HCT116 (cell line): ENCODE data around the gene HRH2. TPM values are rescaled to one million over a fixed set of nuclear protein-coding genes. Genes with fewer than 3 reads are reported as not detected.

Experiments
- ATAC-seq: fragments of 200-7000 bp; cut with Tn5 transposase; 2 replicates; pipeline ENCODE4 v1.9.1; 2020; ENCODE audit warnings: mild to moderate bottlenecking, moderate library complexity
- BruUV-seq: library from RNA; stranded (reverse); fragments of 400-500 nt; replicated peaks from 2 replicates; lab custom pipeline; 2021; lab: Mats Ljungman, UMichigan
- CTCF ChIA-PET: fragments of 300-600 bp; sonication (Branson Sonifier 250); formaldehyde crosslinking; loops from one replicate; lab custom pipeline; 2021; ENCODE audit warnings: antibody characterized with exemption; lab: Charles Lee
- POLR2A ChIA-PET: fragments of 300-600, 350-600 bp; sonication (Branson Sonifier 250); formaldehyde crosslinking; loops from one replicate; lab custom pipeline; 2021; ENCODE audit warnings: antibody characterized with exemption; lab: Charles Lee
- RAD21 ChIA-PET, 2 experiments: fragments of 300-600 bp; sonication (Branson Sonifier 250); formaldehyde crosslinking; loops; one replicate each; lab custom pipeline; 2023; ENCODE audit warnings: low total read pairs in 2 of 2; ENCODE audit not compliant: uncharacterized antibody in 2 of 2, unreplicated experiment in 2 of 2, low non-redundant PET in 1 of 2; lab: Charles Lee
- DNase-seq: peaks from one replicate; pipeline ENCODE4 v3.0.0-alpha.2; 2010; ENCODE audit warnings: low read depth, low spot score
- H2AFZ ChIP-seq: fragments of 200-600 bp; shearing (Covaris generic), sonication (generic); 2 replicates; pipeline ENCODE4 v1.6.1; 2017; ENCODE audit warnings: low read depth, mixed run types, mixed read lengths, antibody characterized with exemption, low read length; ENCODE audit not compliant: poor library complexity, severe bottlenecking
- H3K27ac ChIP-seq: 2 replicates; pipeline ENCODE4 v1.5.1; 2012; ENCODE audit warnings: low read depth, low read length
- H3K27me3 ChIP-seq: fragments of 200-600 bp; sonication (generic); 2 replicates; pipeline ENCODE4 v1.6.1; 2016; ENCODE audit warnings: mixed run types, low read length, mixed read lengths; ENCODE audit not compliant: insufficient read depth
- H3K36me3 ChIP-seq, 2 experiments: fragments of 200-500 bp in 1 of 2; fragments of 200-600 bp in 1 of 2; sonication (Bioruptor generic) in 1 of 2; sonication (generic) in 1 of 2; 2 replicates each; pipeline versions ENCODE4 v1.5.1 to v1.6.1; 2014 to 2016; ENCODE audit warnings: low read length in 2 of 2, inconsistent platforms in 1 of 2, mixed read lengths in 1 of 2, mixed run types in 1 of 2; ENCODE audit not compliant: insufficient read depth in 2 of 2, control insufficient read depth in 1 of 2
- H3K4me1 ChIP-seq, 2 experiments: fragments of 200-600 bp in 1 of 2; sonication (generic) in 1 of 2; 2 replicates each; pipeline versions ENCODE4 v1.5.1 to v1.6.1; 2012 to 2017; ENCODE audit warnings: low read length in 2 of 2, inconsistent platforms in 1 of 2, mild to moderate bottlenecking in 1 of 2, mixed read lengths in 1 of 2, mixed run types in 1 of 2, moderate library complexity in 1 of 2; ENCODE audit not compliant: insufficient read depth in 2 of 2, control insufficient read depth in 1 of 2
- H3K4me2 ChIP-seq: fragments of 200-600 bp; sonication (generic); 2 replicates; pipeline ENCODE4 v1.6.1; 2017; ENCODE audit warnings: mixed run types, low read length, mixed read lengths
- H3K4me3 ChIP-seq, 2 experiments: fragments of 200-600 bp in 1 of 2; sonication (generic) in 1 of 2; replicated peaks in 1 of 2; 2 replicates each; pipeline ENCODE4 v1.5.1; 2011 to 2016; ENCODE audit warnings: low read length in 2 of 2, control low read depth in 1 of 2, low read depth in 1 of 2, mild to moderate bottlenecking in 1 of 2, mixed read lengths in 1 of 2, mixed run types in 1 of 2
- H3K79me2 ChIP-seq: fragments of 200-600 bp; sonication (generic); 2 replicates; pipeline ENCODE4 v1.6.1; 2017; ENCODE audit warnings: mild to moderate bottlenecking, mixed run types, low read length, moderate library complexity, mixed read lengths; ENCODE audit not compliant: insufficient read depth
- H3K9ac ChIP-seq: fragments of 200-600 bp; sonication (generic); 2 replicates; pipeline ENCODE4 v1.6.1; 2016; ENCODE audit warnings: low read length, mixed read lengths
- H3K9me2 ChIP-seq: fragments of 200-600 bp; sonication (generic), shearing (Covaris generic); 2 replicates; pipeline ENCODE4 v1.6.1; 2017; ENCODE audit warnings: mixed run types, mild to moderate bottlenecking, moderate library complexity; ENCODE audit not compliant: insufficient read depth
- H3K9me3 ChIP-seq, 2 experiments: fragments of 200-500 bp in 1 of 2; fragments of 200-600 bp in 1 of 2; sonication (Bioruptor generic) in 1 of 2; sonication (generic) in 1 of 2; 2 replicates each; pipeline ENCODE4 v1.6.1; 2014 to 2017; ENCODE audit warnings: low read length in 2 of 2, mixed read lengths in 2 of 2, inconsistent platforms in 1 of 2, low read depth in 1 of 2, mild to moderate bottlenecking in 1 of 2, mixed run types in 1 of 2, moderate library complexity in 1 of 2; ENCODE audit not compliant: control insufficient read depth in 1 of 2, insufficient read depth in 1 of 2
- H4K20me1 ChIP-seq: fragments of 200-600 bp; sonication (generic), shearing (Covaris generic); 2 replicates; pipeline ENCODE4 v1.6.1; 2017; ENCODE audit warnings: mixed run types, mild to moderate bottlenecking, moderate library complexity; ENCODE audit not compliant: insufficient read depth
- CBX3 ChIP-seq: IDR thresholded peaks from 2 replicates; pipeline ENCODE4 v1.6.1; 2012; ENCODE audit warnings: low read depth
- CEBPB ChIP-seq: IDR thresholded peaks from 2 replicates; pipeline ENCODE4 v1.6.1; 2012; ENCODE audit warnings: low read depth
- EGR1 ChIP-seq: IDR thresholded peaks from 2 replicates; pipeline ENCODE4 v1.6.1; 2012; ENCODE audit warnings: low read depth
- ELF1 ChIP-seq: IDR thresholded peaks from 2 replicates; pipeline ENCODE4 v1.6.1; 2012; ENCODE audit warnings: low read depth, borderline replicate concordance
- EZH2 ChIP-seq: fragments of 200-600 bp; sonication (generic); IDR thresholded peaks from 2 replicates; pipeline ENCODE4 v1.6.1; 2017; ENCODE audit warnings: antibody characterized with exemption, mixed run types
- FOSL1 ChIP-seq: IDR thresholded peaks from 2 replicates; pipeline ENCODE4 v1.6.1; 2012; ENCODE audit warnings: low read depth
- POLR2A ChIP-seq: IDR thresholded peaks from 2 replicates; pipeline ENCODE4 v1.7.0; 2011; ENCODE audit warnings: borderline replicate concordance; ENCODE audit not compliant: insufficient read depth, insufficient read length; ENCODE audit errors: extremely low read depth
- RAD21 ChIP-seq: IDR thresholded peaks from 2 replicates; pipeline ENCODE4 v1.6.1; 2012; ENCODE audit warnings: low read depth, mild to moderate bottlenecking
- SIN3A ChIP-seq: IDR thresholded peaks from 2 replicates; pipeline ENCODE4 v1.6.1; 2012; ENCODE audit warnings: low read depth
- SP1 ChIP-seq: IDR thresholded peaks from 2 replicates; pipeline ENCODE4 v1.6.1; 2012; ENCODE audit warnings: low read depth
- SRF ChIP-seq: IDR thresholded peaks from 2 replicates; pipeline ENCODE4 v1.6.1; 2012; ENCODE audit warnings: low read depth
- YY1 ChIP-seq: IDR thresholded peaks from 2 replicates; pipeline ENCODE4 v1.6.1; 2011; ENCODE audit warnings: low read length, low read depth, moderate library complexity, mild to moderate bottlenecking; ENCODE audit not compliant: insufficient replicate concordance; ENCODE audit errors: extremely low read depth
- ZFX ChIP-seq: fragments of 450-650 bp; IDR thresholded peaks from 2 replicates; pipeline ENCODE4 v1.6.1; 2017
- ZNF274 ChIP-seq: fragments of 200-500 bp; sonication (Bioruptor generic); IDR thresholded peaks from 2 replicates; pipeline ENCODE4 v1.6.1; 2014; ENCODE audit warnings: mild to moderate bottlenecking, low read depth, low read length, inconsistent platforms
- intact Hi-C: fragments of 100-400 bp; cut with micrococcal nuclease; formaldehyde crosslinking; loops from 2 replicates; pipeline ENCODE4 v1.10.0; 2022
- total RNA-seq: library from RNA; stranded (reverse); gene quantifications from one replicate; pipeline ENCODE4 v1.2.1, GENCODE V29; 2021; ENCODE audit not compliant: unreplicated experiment
- TF ChIP-seq, protein P1 (sequence below), 3 experiments: fragments of 200-600 bp in 1 of 3; sonication (generic) in 1 of 3; IDR thresholded peaks in 2 of 3; conservative IDR thresholded peaks in 1 of 3; 2 replicates each; pipeline ENCODE4 v1.5.1; 2012 to 2017; ENCODE audit warnings: low read depth in 2 of 3, low read length in 2 of 3, antibody characterized with exemption in 1 of 3, borderline replicate concordance in 1 of 3, control low read depth in 1 of 3, mild to moderate bottlenecking in 1 of 3, mixed read lengths in 1 of 3, mixed run types in 1 of 3, moderate library complexity in 1 of 3; ENCODE audit not compliant: insufficient read depth in 1 of 3
- TF ChIP-seq, protein P2 (sequence below): IDR thresholded peaks from 2 replicates; pipeline ENCODE4 v1.6.1; 2011; ENCODE audit warnings: mild to moderate bottlenecking, low read length, moderate library complexity; ENCODE audit not compliant: insufficient replicate concordance; ENCODE audit errors: extremely low read depth
- TF ChIP-seq, protein P3 (sequence below): IDR thresholded peaks from 2 replicates; pipeline ENCODE4 v1.6.1; 2012

The HRH2 gene
- total RNA-seq, 1 experiment from 2014 or later: 0.12 TPM

DNA sequence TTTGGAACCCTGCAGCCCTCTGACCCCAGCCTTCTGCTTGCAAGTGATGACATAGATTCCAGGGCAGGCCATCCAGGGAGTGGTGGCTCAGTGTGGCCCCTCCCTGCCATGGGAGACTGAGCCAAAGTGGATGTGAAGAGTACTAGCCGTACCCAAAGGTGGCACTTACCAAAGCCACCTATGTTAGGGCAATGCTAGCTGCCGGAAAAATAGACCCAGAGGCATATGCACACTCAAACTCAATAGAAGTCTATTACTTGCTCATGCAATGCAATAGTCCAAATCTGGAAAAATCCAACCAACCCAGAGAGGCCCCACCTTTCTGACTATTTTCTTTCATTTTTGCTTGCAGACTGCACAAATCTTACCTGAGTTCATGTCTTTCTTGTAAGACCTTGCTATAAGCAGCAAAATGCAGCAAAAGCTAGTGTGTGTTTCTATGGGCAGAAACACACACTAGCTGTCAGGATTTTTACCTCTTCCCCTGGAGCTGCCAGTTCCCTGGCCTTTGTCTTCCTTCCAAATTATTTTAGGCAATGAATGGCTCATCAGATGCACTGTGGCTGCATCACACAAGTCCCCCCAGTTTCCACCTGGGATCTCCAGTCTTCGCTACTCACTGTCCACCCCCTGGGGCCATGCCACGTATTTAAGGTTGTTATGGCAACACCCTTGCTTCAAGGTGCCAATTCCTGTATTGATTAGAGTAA, 74.0 kb downstream of the HRH2 start:
- peaks cover 0 to 4% of the 10 kb centered on the region in 2 experiments; a peak in 3 of 4 replicates for H3K4me1 ChIP-seq
- H3K9ac ChIP-seq: no peak overlapping the region
- no peaks in the 10 kb centered on the region for H3K9me2 ChIP-seq
- TF ChIP-seq ELF1 (no peak), FOSL1 (no peak), SP1 (no peak), RAD21 (no peak), EGR1 (no peak), CEBPB (no peak)
- TF ChIP-seq, protein P1, sequence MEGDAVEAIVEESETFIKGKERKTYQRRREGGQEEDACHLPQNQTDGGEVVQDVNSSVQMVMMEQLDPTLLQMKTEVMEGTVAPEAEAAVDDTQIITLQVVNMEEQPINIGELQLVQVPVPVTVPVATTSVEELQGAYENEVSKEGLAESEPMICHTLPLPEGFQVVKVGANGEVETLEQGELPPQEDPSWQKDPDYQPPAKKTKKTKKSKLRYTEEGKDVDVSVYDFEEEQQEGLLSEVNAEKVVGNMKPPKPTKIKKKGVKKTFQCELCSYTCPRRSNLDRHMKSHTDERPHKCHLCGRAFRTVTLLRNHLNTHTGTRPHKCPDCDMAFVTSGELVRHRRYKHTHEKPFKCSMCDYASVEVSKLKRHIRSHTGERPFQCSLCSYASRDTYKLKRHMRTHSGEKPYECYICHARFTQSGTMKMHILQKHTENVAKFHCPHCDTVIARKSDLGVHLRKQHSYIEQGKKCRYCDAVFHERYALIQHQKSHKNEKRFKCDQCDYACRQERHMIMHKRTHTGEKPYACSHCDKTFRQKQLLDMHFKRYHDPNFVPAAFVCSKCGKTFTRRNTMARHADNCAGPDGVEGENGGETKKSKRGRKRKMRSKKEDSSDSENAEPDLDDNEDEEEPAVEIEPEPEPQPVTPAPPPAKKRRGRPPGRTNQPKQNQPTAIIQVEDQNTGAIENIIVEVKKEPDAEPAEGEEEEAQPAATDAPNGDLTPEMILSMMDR (IDR thresholded peaks at IDR 0.05 in 2 of 3, conservative IDR thresholded peaks at IDR 0.05 in 1 of 3; ENCODE audit: borderline replicate concordance in 1 of 3, insufficient read depth in 1 of 3, low read depth in 2 of 3, low read length in 2 of 3): no peak
- ChIA-PET CTCF (interaction anchor here (0.6 kb wide), 1 partner anchor 188 kb away, joined by 3 read pairs; no protein-coding TSS in a partner anchor), POLR2A (no interaction called here), RAD21 (no interaction called here)
- ATAC-seq: no peak
- no peak overlapping the region for H3K4me3 ChIP-seq
- intact Hi-C loops: loop anchor here (10.0 kb wide), 1 partner anchor 223 kb away; no protein-coding TSS in a partner anchor
- no peak overlapping the region for H2AFZ ChIP-seq
- H3K27ac ChIP-seq: no peak overlapping the region
- no peaks in the 10 kb centered on the region for H3K79me2 ChIP-seq
- no peaks in the 10 kb centered on the region for H3K27me3 ChIP-seq
- H3K36me3 ChIP-seq: no peaks in the 10 kb centered on the region
- no TSS peak for BruUV-seq
- DNase-seq: no peak
- H4K20me1 ChIP-seq: no peaks in the 10 kb centered on the region
- no peaks in the 10 kb centered on the region for H3K9me3 ChIP-seq
- no peak overlapping the region for H3K4me2 ChIP-seq

DNA sequence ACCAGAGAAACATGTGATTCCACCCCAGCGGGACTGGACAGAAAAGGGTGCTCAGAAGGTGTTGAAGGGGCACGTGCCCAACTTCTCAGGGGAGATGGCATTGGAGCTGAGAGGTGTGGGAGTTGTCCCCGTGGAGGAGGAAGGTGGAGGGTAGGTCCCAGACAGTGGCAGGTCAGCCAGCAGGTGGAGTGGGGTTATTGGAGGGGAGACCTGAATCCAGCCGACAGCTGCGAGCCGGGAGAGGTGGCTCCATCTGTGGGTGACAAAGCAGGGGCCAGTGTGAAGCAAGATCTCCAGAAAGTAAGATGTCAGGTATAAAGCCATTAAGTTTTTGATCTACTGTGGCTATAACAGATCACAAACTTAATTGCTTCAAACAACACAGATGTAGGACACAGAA, 75.1 kb downstream of the HRH2 start:
- intact Hi-C loops: loop anchor here (10.0 kb wide), 1 partner anchor 222 kb away; no protein-coding TSS in a partner anchor
- H3K4me3 ChIP-seq: no peak overlapping the region
- no peaks in the 10 kb centered on the region for H4K20me1 ChIP-seq
- ChIA-PET CTCF (no interaction called here), POLR2A (no interaction called here), RAD21 (no interaction called here)
- no peak for DNase-seq
- no peaks in the 10 kb centered on the region for H3K9me2 ChIP-seq
- no peak overlapping the region for H3K9ac ChIP-seq
- H2AFZ ChIP-seq: no peak overlapping the region
- ATAC-seq: no peak
- H3K9me3 ChIP-seq: no peaks in the 10 kb centered on the region
- H3K36me3 ChIP-seq: no peaks in the 10 kb centered on the region
- TF ChIP-seq EGR1 (no peak), POLR2A (no peak), RAD21 (no peak), CEBPB (no peak), CBX3 (no peak), SIN3A (no peak), ZNF274 (no peak), ZFX (no peak), SRF (no peak), EZH2 (no peak), SP1 (no peak), YY1 (no peak)
- TF ChIP-seq, protein P2, sequence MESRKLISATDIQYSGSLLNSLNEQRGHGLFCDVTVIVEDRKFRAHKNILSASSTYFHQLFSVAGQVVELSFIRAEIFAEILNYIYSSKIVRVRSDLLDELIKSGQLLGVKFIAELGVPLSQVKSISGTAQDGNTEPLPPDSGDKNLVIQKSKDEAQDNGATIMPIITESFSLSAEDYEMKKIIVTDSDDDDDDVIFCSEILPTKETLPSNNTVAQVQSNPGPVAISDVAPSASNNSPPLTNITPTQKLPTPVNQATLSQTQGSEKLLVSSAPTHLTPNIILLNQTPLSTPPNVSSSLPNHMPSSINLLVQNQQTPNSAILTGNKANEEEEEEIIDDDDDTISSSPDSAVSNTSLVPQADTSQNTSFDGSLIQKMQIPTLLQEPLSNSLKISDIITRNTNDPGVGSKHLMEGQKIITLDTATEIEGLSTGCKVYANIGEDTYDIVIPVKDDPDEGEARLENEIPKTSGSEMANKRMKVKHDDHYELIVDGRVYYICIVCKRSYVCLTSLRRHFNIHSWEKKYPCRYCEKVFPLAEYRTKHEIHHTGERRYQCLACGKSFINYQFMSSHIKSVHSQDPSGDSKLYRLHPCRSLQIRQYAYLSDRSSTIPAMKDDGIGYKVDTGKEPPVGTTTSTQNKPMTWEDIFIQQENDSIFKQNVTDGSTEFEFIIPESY: no peak
- TF ChIP-seq, protein P3, sequence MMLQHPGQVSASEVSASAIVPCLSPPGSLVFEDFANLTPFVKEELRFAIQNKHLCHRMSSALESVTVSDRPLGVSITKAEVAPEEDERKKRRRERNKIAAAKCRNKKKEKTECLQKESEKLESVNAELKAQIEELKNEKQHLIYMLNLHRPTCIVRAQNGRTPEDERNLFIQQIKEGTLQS: no peak
- H3K27ac ChIP-seq: no peak overlapping the region
- no TSS peak for BruUV-seq
- no peaks in the 10 kb centered on the region for H3K79me2 ChIP-seq
- H3K27me3 ChIP-seq: no peaks in the 10 kb centered on the region
- peaks cover 0 to 4% of the 10 kb centered on the region in 2 experiments; a peak in 3 of 4 replicates for H3K4me1 ChIP-seq
- no peak overlapping the region for H3K4me2 ChIP-seq
